ENCODE results near the gene LDB2.

Gene LDB2

GRCh38 chr4:16759931-16760582, 138.4 kb downstream of the LDB2 start:
- H3K79me2 ChIP-seq, result no peaks in the 10 kb centered on the region
- no peak overlapping the region for H2AFZ ChIP-seq
- H3K4me1 ChIP-seq, result no peaks in the 10 kb centered on the region
- H3K4me2 ChIP-seq (ENCODE audit: low read length), result no peak overlapping the region
- no peak for TF ChIP-seq CTCF (IDR thresholded peaks at IDR 0.05)
- H3K9ac ChIP-seq, result no peak overlapping the region
- H3K27me3 ChIP-seq (ENCODE audit: control insufficient read depth, insufficient read depth, low read length), result no peaks in the 10 kb centered on the region
- H3K36me3 ChIP-seq (ENCODE audit: control insufficient read depth, insufficient read depth, low read length), result no peaks in the 10 kb centered on the region
- no peak overlapping the region for H3K4me3 ChIP-seq (ENCODE audit: low read depth, low read length)
- H3K9me3 ChIP-seq (ENCODE audit: control insufficient read depth, low read length), result no peaks in the 10 kb centered on the region
- H3K27ac ChIP-seq, result no peak overlapping the region

- Histone ChIP-seq H3K79me2 (no peaks in the 10 kb centered on the region), H3K27ac (no peak overlapping the region), H3K36me3 (ENCODE audit: control insufficient read depth, insufficient read depth, low read length) (no peaks in the 10 kb centered on the region), H3K4me3 (ENCODE audit: low read depth, low read length) (no peak overlapping the region), H3K27me3 (ENCODE audit: control insufficient read depth, insufficient read depth, low read length) (no peaks in the 10 kb centered on the region), H3K4me2 (ENCODE audit: low read length) (no peak overlapping the region), H3K4me1 (no peaks in the 10 kb centered on the region), H3K9me3 (ENCODE audit: control insufficient read depth, low read length) (no peaks in the 10 kb centered on the region), H3K9ac (no peak overlapping the region), H2AFZ (no peak overlapping the region)
- no peak for TF ChIP-seq CTCF (IDR thresholded peaks at IDR 0.05)
Measured at GRCh38 chr4:16758816-16759215, 139.6 kb downstream of the LDB2 start.

GRCh38 chr4:16758255-16758654, 140.2 kb downstream of the LDB2 start:
- H2AFZ ChIP-seq, result no peak overlapping the region
- no peaks in the 10 kb centered on the region for H3K36me3 ChIP-seq (ENCODE audit: control insufficient read depth, insufficient read depth, low read length)

GRCh38 chr4:16757080-16757521, 141.3 kb downstream of the LDB2 start:
- H2AFZ ChIP-seq, result no peak overlapping the region
- no peaks in the 10 kb centered on the region for H3K9me3 ChIP-seq (ENCODE audit: control insufficient read depth, low read length)
- H3K4me2 ChIP-seq (ENCODE audit: low read length), result no peak overlapping the region
- no peak overlapping the region for H3K27ac ChIP-seq
- no peak for TF ChIP-seq CTCF (IDR thresholded peaks at IDR 0.05)
- no peak overlapping the region for H3K9ac ChIP-seq
- no peaks in the 10 kb centered on the region for H3K4me1 ChIP-seq
- no peaks in the 10 kb centered on the region for H3K36me3 ChIP-seq (ENCODE audit: control insufficient read depth, insufficient read depth, low read length)
- no peak overlapping the region for H3K4me3 ChIP-seq (ENCODE audit: low read depth, low read length)
- no peaks in the 10 kb centered on the region for H3K27me3 ChIP-seq (ENCODE audit: control insufficient read depth, insufficient read depth, low read length)
- H3K79me2 ChIP-seq, result no peaks in the 10 kb centered on the region

More at GRCh38 chr4:16758255-16758654, 140.2 kb downstream of the LDB2 start:
- Histone ChIP-seq H3K4me2 (ENCODE audit: low read length) (no peak overlapping the region), H3K79me2 (no peaks in the 10 kb centered on the region), H3K27ac (no peak overlapping the region), H3K9me3 (ENCODE audit: control insufficient read depth, low read length) (no peaks in the 10 kb centered on the region), H3K9ac (no peak overlapping the region), H3K4me3 (ENCODE audit: low read depth, low read length) (no peak overlapping the region), H3K4me1 (no peaks in the 10 kb centered on the region), H3K27me3 (ENCODE audit: control insufficient read depth, insufficient read depth, low read length) (no peaks in the 10 kb centered on the region)
- no peak for TF ChIP-seq CTCF (IDR thresholded peaks at IDR 0.05)

GRCh38 chr4:16754104-16754503, 144.3 kb downstream of the LDB2 start:
- Histone ChIP-seq H2AFZ (no peak overlapping the region), H3K4me2 (ENCODE audit: low read length) (no peak overlapping the region), H3K27me3 (ENCODE audit: control insufficient read depth, insufficient read depth, low read length) (no peaks in the 10 kb centered on the region), H3K4me1 (no peaks in the 10 kb centered on the region), H3K36me3 (ENCODE audit: control insufficient read depth, insufficient read depth, low read length) (no peaks in the 10 kb centered on the region), H3K4me3 (ENCODE audit: low read depth, low read length) (no peak overlapping the region), H3K27ac (no peak overlapping the region), H3K79me2 (no peaks in the 10 kb centered on the region), H3K9ac (no peak overlapping the region), H3K9me3 (ENCODE audit: control insufficient read depth, low read length) (no peaks in the 10 kb centered on the region)
- TF ChIP-seq CTCF (IDR thresholded peaks at IDR 0.05), result no peak
